ENCODE results near the gene PLS1. TPM values are rescaled to one million over a fixed set of nuclear protein-coding genes. Genes with fewer than 3 reads are reported as not detected.
"Not testable (repeated sequence)": the region's sequence is repeated elsewhere in the genome, so short reads cannot be mapped to it uniquely, and the experiment has no call there.

Gene PLS1
- total RNA-seq, 1 donor from 2014 or later = 1.8 TPM

DNA sequence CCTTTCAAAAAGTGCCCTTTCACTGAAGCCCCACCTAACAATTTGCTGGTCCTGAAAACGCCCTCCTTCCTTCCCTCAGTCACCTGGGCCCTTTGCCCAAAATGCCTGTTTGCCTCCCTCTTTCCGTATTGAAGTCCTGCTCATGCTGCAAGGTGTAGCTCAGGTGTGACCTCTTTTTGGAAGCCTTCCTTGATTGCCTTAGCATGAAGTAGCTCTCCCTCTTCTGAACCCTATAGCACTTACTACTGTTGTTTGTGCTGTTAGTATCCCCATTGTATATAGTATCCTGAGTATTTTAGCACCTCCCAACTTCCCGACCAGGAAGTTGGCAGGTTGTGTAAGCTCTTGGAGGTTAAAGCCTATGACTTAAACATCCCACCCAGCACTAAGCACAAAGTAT is 1.7 kb downstream of the PLS1 start:
- Histone ChIP-seq H3K4me3 (no peak overlapping the region), H3K27me3 (no peaks in the 10 kb centered on the region), H3K9me3 (no peaks in the 10 kb centered on the region), H3K4me1 (peaks cover 0 to 3% of the 10 kb centered on the region in 2 donors), H3K27ac (no peak overlapping the region), H3K36me3 (no peaks in the 10 kb centered on the region)
- intact Hi-C loops (cut with DNase I) = loop anchor here (5.0 kb wide), 1 partner anchor 404 kb away; the partner anchor contains the start of gene U2SURP
- TF ChIP-seq CTCF (IDR thresholded peaks at IDR 0.05) = no peak
- DNase-seq (ENCODE audit: low spot score in 2 of 2) = no peak

- Histone ChIP-seq H3K4me3 (no peak overlapping the region), H3K27ac (no peak overlapping the region), H3K27me3 (no peaks in the 10 kb centered on the region), H3K9me3 (no peaks in the 10 kb centered on the region), H3K36me3 (no peaks in the 10 kb centered on the region), H3K4me1 (no peaks in the 10 kb centered on the region)
- no peak for TF ChIP-seq CTCF (IDR thresholded peaks at IDR 0.05)
- intact Hi-C loops (cut with DNase I) = no loop called here
- DNase-seq (ENCODE audit: low spot score in 2 of 2) = no peak
Observed at GRCh38 chr3:142601713-142602112, 5.5 kb downstream of the PLS1 start.

GRCh38 chr3:142602619-142603385 is 6.6 kb downstream of the PLS1 start:
- DNase-seq (ENCODE audit: low spot score in 2 of 2) = no peak
- Histone ChIP-seq H3K4me1 (no peaks in the 10 kb centered on the region), H3K27me3 (no peaks in the 10 kb centered on the region), H3K36me3 (no peaks in the 10 kb centered on the region), H3K27ac (no peak overlapping the region), H3K9me3 (no peaks in the 10 kb centered on the region), H3K4me3 (no peak overlapping the region)
- intact Hi-C loops (cut with DNase I) = no loop called here
- TF ChIP-seq CTCF (IDR thresholded peaks at IDR 0.05) = no peak

GRCh38 chr3:142603386-142603705 is 7.2 kb downstream of the PLS1 start:
- H3K36me3 ChIP-seq; DNase-seq (ENCODE audit: low spot score in 2 of 2); intact Hi-C loops (cut with DNase I); H3K4me1 ChIP-seq; H3K4me3 ChIP-seq; H3K27ac ChIP-seq; H3K9me3 ChIP-seq; H3K27me3 ChIP-seq: not testable (repeated sequence)

- H3K27ac ChIP-seq = no peak overlapping the region
- H3K4me1 ChIP-seq = no peaks in the 10 kb centered on the region
- H3K9me3 ChIP-seq = no peaks in the 10 kb centered on the region
- DNase-seq (ENCODE audit: low spot score in 2 of 2) = no peak
- no peaks in the 10 kb centered on the region for H3K27me3 ChIP-seq
- no peak for TF ChIP-seq CTCF (IDR thresholded peaks at IDR 0.05)
- no peak overlapping the region for H3K4me3 ChIP-seq
- no peaks in the 10 kb centered on the region for H3K36me3 ChIP-seq
- intact Hi-C loops (cut with DNase I) = no loop called here
Observed at GRCh38 chr3:142604940-142605339, 8.7 kb downstream of the PLS1 start.

DNA sequence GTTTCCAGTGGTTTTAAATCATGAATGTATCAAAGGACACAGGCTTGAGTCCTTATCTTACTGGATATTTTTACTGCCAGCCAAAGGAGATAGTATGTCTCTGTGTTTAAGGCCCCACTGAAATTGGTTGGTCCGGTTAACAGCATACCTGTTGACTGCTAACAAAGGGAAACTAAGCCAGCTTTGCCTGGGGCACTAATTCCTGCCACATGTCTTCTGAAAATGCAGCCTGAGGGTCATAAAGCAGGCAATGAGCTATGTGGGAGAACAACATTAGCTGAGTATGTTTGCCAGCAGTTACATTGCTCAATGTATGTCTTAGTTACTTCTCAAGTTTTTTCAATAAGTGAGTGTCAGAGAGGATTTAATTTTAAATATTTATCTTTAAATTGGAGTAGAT is 12.4 kb downstream of the PLS1 start:
- TF ChIP-seq CTCF (IDR thresholded peaks at IDR 0.05) = no peak
- Histone ChIP-seq H3K36me3 (no peaks in the 10 kb centered on the region), H3K4me3 (no peak overlapping the region), H3K27me3 (no peaks in the 10 kb centered on the region), H3K4me1 (no peaks in the 10 kb centered on the region), H3K27ac (no peak overlapping the region), H3K9me3 (no peaks in the 10 kb centered on the region)
- intact Hi-C loops (cut with DNase I) = no loop called here
- no peak for DNase-seq (ENCODE audit: low spot score in 2 of 2)

Data from ascending aorta (tissue), 2 donors.